ENCODE results near the gene RBM47. TPM values are rescaled to one million over a fixed set of nuclear protein-coding genes. Genes with fewer than 3 reads are reported as not detected.
"Not testable (repeated sequence)": the region's sequence is repeated elsewhere in the genome, so short reads cannot be mapped to it uniquely, and the experiment has no call there.

RBM47 gene
- total RNA-seq, 1 donor from 2014 or later: 61.1 TPM

GRCh38 chr4:40553995-40554394 lies 75.7 kb downstream of the RBM47 start:
- intact Hi-C loops (cut with DNase I): no loop called here
- no peak overlapping the region for H3K27ac ChIP-seq
- no peak for DNase-seq (ENCODE audit: extremely low spot score in 2 of 2)
- no peaks in the 10 kb centered on the region for H3K9me3 ChIP-seq
- no peaks in the 10 kb centered on the region for H3K27me3 ChIP-seq
- no peak overlapping the region for H3K4me3 ChIP-seq
- no peak for TF ChIP-seq CTCF (IDR thresholded peaks at IDR 0.05)
- no peak for TF ChIP-seq POLR2AphosphoS5 (IDR thresholded peaks at IDR 0.05; ENCODE audit: insufficient read depth in 1 of 2, low read depth in 1 of 2)
- no peak for TF ChIP-seq POLR2A (IDR thresholded peaks at IDR 0.05)
- no peaks in the 10 kb centered on the region for H3K36me3 ChIP-seq
- peaks cover 7% of the 10 kb centered on the region for H3K4me1 ChIP-seq

- H3K9me3 ChIP-seq: no peaks in the 10 kb centered on the region
- no peak for DNase-seq (ENCODE audit: extremely low spot score in 2 of 2)
- no peak overlapping the region for H3K27ac ChIP-seq
- intact Hi-C loops (cut with DNase I): no loop called here
- no peaks in the 10 kb centered on the region for H3K36me3 ChIP-seq
- H3K27me3 ChIP-seq: no peaks in the 10 kb centered on the region
- H3K4me1 ChIP-seq: peaks cover 5% of the 10 kb centered on the region
- H3K4me3 ChIP-seq: no peak overlapping the region
- no peak for TF ChIP-seq CTCF (IDR thresholded peaks at IDR 0.05)
- TF ChIP-seq POLR2A (IDR thresholded peaks at IDR 0.05): no peak
- no peak for TF ChIP-seq POLR2AphosphoS5 (IDR thresholded peaks at IDR 0.05; ENCODE audit: insufficient read depth in 1 of 2, low read depth in 1 of 2)
Observed at GRCh38 chr4:40552536-40552935, 77.1 kb downstream of the RBM47 start.

- DNase-seq (ENCODE audit: extremely low spot score in 2 of 2); H3K9me3 ChIP-seq; H3K27me3 ChIP-seq; intact Hi-C loops (cut with DNase I); H3K4me1 ChIP-seq; H3K36me3 ChIP-seq: not testable (repeated sequence)
- Histone ChIP-seq H3K27ac (peak overlapping the region; percentile 46), H3K4me3 (peak overlapping the region; percentile 11 to 35)
Observed at GRCh38 chr4:40551568-40552136, 78.0 kb downstream of the RBM47 start.

GRCh38 chr4:40550948-40551462 lies 78.7 kb downstream of the RBM47 start:
- TF ChIP-seq CTCF (IDR thresholded peaks at IDR 0.05): peak in 2 of 3 experiments; percentile 15 to 28
- TF ChIP-seq POLR2AphosphoS5 (IDR thresholded peaks at IDR 0.05; ENCODE audit: insufficient read depth in 1 of 2, low read depth in 1 of 2): no peak
- no peak for TF ChIP-seq POLR2A (IDR thresholded peaks at IDR 0.05)
- H3K4me3 ChIP-seq: peak overlapping the region; percentile 11 to 35
- intact Hi-C loops (cut with DNase I): no loop called here
- peak overlapping the region; percentile 46 for H3K27ac ChIP-seq
- H3K4me1 ChIP-seq: peaks cover 5% of the 10 kb centered on the region
- H3K36me3 ChIP-seq: no peaks in the 10 kb centered on the region
- no peaks in the 10 kb centered on the region for H3K9me3 ChIP-seq
- H3K27me3 ChIP-seq: no peaks in the 10 kb centered on the region
- no peak for DNase-seq (ENCODE audit: extremely low spot score in 2 of 2)

GRCh38 chr4:40550196-40550595 lies 79.5 kb downstream of the RBM47 start:
- peaks cover 5% of the 10 kb centered on the region for H3K4me1 ChIP-seq
- H3K36me3 ChIP-seq: no peaks in the 10 kb centered on the region
- no peak overlapping the region for H3K4me3 ChIP-seq
- peak overlapping the region; percentile 46 for H3K27ac ChIP-seq
- no peaks in the 10 kb centered on the region for H3K9me3 ChIP-seq
- intact Hi-C loops (cut with DNase I): no loop called here
- no peaks in the 10 kb centered on the region for H3K27me3 ChIP-seq
- no peak for DNase-seq (ENCODE audit: extremely low spot score in 2 of 2)
- TF ChIP-seq POLR2AphosphoS5 (IDR thresholded peaks at IDR 0.05; ENCODE audit: insufficient read depth in 1 of 2, low read depth in 1 of 2) (no peak), POLR2A (IDR thresholded peaks at IDR 0.05) (no peak), CTCF (IDR thresholded peaks at IDR 0.05) (no peak)

All from vagina (tissue), 2 donors.